Peyer's patch (tissue), 4 donors: ENCODE results near the gene PHACTR3.

ENCODE experiments used
- CTCF ChIP-seq, 6 experiments: fragments of 450-650 bp in 4 of 6; fragments of 200-600 bp in 2 of 6; sonication (generic) in 1 of 6; IDR thresholded peaks; one replicate each; pipeline ENCODE4 v1.5.1; 2017 to 2019; ENCODE audit warnings: antibody characterized with exemption in 6 of 6, mild to moderate bottlenecking in 3 of 6, moderate library complexity in 1 of 6
- POLR2A ChIP-seq, 2 donors: fragments of 450-650 bp; IDR thresholded peaks; one replicate each; pipeline ENCODE4 v1.5.1; 2017; ENCODE audit warnings: antibody characterized with exemption in 2 of 2, mild to moderate bottlenecking in 2 of 2, moderate library complexity in 2 of 2

DNA sequence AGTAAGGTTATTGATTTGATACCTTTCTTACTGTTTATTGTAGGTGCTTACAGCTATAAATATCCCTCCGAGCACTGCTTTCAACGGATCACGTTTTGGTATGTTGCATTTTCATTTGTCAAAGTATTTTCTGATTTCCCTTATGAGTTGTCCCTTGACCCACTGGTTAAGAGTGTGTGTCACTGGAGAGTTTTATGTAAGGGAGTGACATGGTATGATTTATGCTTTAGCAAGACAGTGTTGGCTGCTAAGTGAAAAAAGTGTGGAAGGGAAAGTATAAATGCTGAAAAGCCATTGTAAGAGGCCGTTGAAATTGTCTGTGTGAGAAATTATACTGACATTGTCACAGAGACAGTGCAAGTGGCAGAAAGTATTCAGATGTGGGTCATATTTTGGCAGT is 257.1 kb downstream of the PHACTR3 start:
- no peak for TF ChIP-seq CTCF (IDR thresholded peaks at IDR 0.05)
- TF ChIP-seq POLR2A (IDR thresholded peaks at IDR 0.05) = no peak
